NCI-H82 treated with DMSO at 0.1 percent for 48 hours (cell line): ENCODE measurements around the gene LIN54.
"Not testable (repeated sequence)": the region's sequence is repeated elsewhere in the genome, so short reads cannot be mapped to it uniquely, and the experiment has no call there.

ENCODE experiments used
- DNase-seq: peaks from one replicate; lab custom pipeline; 2025; ENCODE audit not compliant: unreplicated experiment; lab: John Stamatoyannopoulos, UW

Gene LIN54

GRCh38 chr4:83010522-83011318 lies at the start of gene LIN54:
Gene LIN54 (minus strand): TSS chr4:83010823. CDS start chr4:82984844, 25,979 bp downstream.
- DNase-seq, result peak; percentile 8

- DNase-seq, result no peak
Measured at GRCh38 chr4:83054928-83055327, 44.3 kb upstream of the LIN54 start.

DNA sequence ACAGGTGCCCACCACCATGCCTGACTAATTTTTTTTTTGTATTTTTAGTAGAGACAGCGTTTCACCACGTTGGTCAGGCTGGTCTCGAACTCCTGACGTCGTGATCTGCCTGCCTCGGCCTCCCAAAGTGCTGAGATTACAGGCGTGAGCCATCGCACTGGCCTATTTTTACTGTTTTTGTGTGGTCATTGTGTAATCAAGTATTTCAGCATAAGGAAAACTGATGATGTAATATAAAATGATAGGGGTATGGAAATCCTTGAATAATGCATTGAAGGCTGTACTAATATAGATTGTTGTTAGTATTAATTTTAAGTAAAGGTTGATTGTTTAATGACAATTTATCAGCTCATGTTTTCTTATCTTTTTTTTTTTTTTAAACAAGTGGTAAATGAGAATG lies 38.2 kb upstream of the LIN54 start:
- not testable (repeated sequence) for DNase-seq

GRCh38 chr4:83046693-83047473 lies 36.3 kb upstream of the LIN54 start:
- DNase-seq, result no peak

- no peak for DNase-seq
Measured at GRCh38 chr4:83043801-83044407, 33.3 kb upstream of the LIN54 start.

GRCh38 chr4:83043157-83043556 lies 32.5 kb upstream of the LIN54 start:
- DNase-seq, result not testable (repeated sequence)

- DNase-seq, result no peak
Measured at GRCh38 chr4:83040269-83040668, 29.6 kb upstream of the LIN54 start.

DNA sequence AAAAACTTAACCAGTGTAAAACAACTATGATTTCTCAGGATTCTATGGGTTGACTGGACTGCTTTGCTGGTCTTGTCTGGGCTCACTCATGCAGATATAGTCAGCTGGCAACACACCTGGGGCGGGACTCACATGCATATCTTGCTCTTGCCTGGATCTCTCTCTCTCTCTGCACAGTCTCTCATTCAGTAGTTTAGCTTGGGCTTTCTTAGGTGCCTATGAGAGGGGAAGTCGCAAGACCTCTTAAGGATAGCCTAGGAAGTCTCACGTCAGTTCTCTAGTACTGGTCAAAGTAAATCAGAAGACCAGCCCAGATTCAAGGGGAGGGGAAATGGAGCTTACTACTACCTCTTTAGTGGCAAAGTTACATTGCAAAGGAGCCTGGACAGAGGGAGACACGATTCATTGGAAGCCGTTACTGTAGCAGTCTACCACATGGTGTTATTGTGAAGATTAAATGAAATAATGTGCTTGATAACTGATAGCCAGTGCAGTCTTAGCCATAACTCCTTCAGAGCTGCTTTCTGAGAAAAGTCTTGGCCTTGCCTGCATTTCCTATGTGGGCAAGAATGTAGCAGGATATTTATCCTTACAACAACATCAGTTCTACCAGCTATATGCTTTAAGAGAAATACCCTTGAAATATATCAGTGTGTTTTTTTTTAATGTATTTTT lies 26.5 kb upstream of the LIN54 start:
- DNase-seq, result no peak

GRCh38 chr4:83034630-83035494 lies 24.2 kb upstream of the LIN54 start, which contains the start of gene COPS4:
Gene COPS4 (plus strand): TSS chr4:83035183. CDS start chr4:83035225, 42 bp downstream.
- peak; percentile 98 for DNase-seq

GRCh38 chr4:83029688-83030087 lies 19.1 kb upstream of the LIN54 start:
- no peak for DNase-seq

- no peak for DNase-seq
Measured at GRCh38 chr4:83028976-83029375, 18.4 kb upstream of the LIN54 start.

GRCh38 chr4:83025563-83025962 lies 14.9 kb upstream of the LIN54 start:
- no peak for DNase-seq

GRCh38 chr4:83024233-83024632 lies 13.6 kb upstream of the LIN54 start:
- no peak for DNase-seq

DNA sequence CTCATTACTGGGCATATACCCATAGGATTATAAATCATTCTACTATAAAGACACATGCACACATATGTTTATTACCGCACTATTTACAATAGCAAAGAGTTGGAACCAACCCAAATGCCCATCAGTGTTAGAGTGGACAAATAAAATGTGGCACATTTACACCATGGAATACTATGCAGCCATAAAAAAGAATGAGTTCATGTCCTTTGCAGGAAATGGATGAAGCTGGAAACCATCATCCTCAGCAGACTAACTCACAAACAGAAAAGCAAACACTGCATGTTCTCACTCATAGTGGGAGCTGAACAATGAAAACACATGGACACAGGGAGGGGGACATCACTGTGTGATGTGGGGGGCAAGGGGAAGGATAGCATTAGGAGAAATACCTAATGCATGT lies 13.0 kb upstream of the LIN54 start:
- DNase-seq, result not testable (repeated sequence)

- no peak for DNase-seq
Measured at GRCh38 chr4:83022724-83023450, 12.3 kb upstream of the LIN54 start.

- no peak for DNase-seq
Measured at GRCh38 chr4:83019794-83020494, 9.3 kb upstream of the LIN54 start.

GRCh38 chr4:83013902-83014301 lies 3.3 kb upstream of the LIN54 start:
- DNase-seq, result no peak

DNA sequence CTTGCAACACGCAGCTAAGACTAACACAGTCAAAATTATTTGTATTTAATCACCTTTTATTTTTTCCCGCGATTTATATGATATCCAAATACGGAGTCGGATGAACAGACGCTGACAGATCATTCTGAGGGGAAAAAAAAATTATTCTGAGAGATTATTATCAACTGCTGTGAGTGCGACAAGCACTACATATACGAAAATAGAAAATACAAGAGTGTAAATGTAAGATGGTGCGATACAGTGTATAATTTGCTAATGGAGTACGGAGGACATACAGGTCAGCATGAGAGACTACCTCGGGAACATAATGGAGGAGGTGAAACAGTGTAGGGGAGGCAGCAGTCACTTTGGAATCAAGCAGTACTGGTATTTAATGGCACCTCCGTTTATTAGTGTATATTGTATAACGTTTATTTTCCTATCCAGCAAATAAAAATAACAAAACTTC lies 2.8 kb upstream of the LIN54 start:
- DNase-seq, result peak; percentile 50
